PFSK-1 (cell line): ENCODE measurements around the gene SQSTM1.

ENCODE experiments used
- POLR2AphosphoS5 ChIP-seq: IDR thresholded peaks from 2 replicates; pipeline ENCODE4 v1.6.1; 2012; ENCODE audit warnings: low read depth, mild to moderate bottlenecking, control low read depth, low read length, moderate library complexity
- SIN3A ChIP-seq: IDR thresholded peaks from 2 replicates; pipeline ENCODE4 v1.6.1; 2012; ENCODE audit warnings: mild to moderate bottlenecking, low read length, moderate library complexity, borderline replicate concordance; ENCODE audit not compliant: insufficient read depth
- TAF1 ChIP-seq: IDR thresholded peaks from 2 replicates; pipeline ENCODE4 v1.6.1; 2012; ENCODE audit warnings: low read length, control low read depth, borderline replicate concordance; ENCODE audit not compliant: insufficient read depth
- TF ChIP-seq, protein P1 (sequence below), 2 experiments: IDR thresholded peaks; 2 replicates each; pipeline versions ENCODE4 v1.6.1 to v1.8.0; 2011 to 2012; ENCODE audit warnings: low read depth in 2 of 2, low read length in 2 of 2, control low read depth in 1 of 2, inconsistent platforms in 1 of 2, mild to moderate bottlenecking in 1 of 2, moderate library complexity in 1 of 2; ENCODE audit not compliant: insufficient read depth in 1 of 2

DNA sequence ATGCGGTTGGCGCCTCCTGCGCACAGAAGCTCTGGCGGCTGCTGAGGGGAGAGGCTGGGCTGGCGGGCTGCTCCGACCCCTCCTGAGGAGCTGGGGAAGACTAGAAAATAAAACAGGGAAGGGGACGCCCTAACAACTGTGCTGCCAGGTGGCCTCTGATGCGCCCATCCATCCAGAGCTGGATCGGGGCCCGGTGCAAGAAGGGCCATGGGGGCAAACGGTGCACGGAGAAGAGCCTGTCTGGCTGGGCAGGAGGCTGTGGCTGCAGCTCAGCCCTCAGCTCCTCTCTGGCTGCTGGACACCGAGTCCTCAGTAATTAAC lies 58.9 kb downstream of the SQSTM1 start:
- TF ChIP-seq, protein P1, sequence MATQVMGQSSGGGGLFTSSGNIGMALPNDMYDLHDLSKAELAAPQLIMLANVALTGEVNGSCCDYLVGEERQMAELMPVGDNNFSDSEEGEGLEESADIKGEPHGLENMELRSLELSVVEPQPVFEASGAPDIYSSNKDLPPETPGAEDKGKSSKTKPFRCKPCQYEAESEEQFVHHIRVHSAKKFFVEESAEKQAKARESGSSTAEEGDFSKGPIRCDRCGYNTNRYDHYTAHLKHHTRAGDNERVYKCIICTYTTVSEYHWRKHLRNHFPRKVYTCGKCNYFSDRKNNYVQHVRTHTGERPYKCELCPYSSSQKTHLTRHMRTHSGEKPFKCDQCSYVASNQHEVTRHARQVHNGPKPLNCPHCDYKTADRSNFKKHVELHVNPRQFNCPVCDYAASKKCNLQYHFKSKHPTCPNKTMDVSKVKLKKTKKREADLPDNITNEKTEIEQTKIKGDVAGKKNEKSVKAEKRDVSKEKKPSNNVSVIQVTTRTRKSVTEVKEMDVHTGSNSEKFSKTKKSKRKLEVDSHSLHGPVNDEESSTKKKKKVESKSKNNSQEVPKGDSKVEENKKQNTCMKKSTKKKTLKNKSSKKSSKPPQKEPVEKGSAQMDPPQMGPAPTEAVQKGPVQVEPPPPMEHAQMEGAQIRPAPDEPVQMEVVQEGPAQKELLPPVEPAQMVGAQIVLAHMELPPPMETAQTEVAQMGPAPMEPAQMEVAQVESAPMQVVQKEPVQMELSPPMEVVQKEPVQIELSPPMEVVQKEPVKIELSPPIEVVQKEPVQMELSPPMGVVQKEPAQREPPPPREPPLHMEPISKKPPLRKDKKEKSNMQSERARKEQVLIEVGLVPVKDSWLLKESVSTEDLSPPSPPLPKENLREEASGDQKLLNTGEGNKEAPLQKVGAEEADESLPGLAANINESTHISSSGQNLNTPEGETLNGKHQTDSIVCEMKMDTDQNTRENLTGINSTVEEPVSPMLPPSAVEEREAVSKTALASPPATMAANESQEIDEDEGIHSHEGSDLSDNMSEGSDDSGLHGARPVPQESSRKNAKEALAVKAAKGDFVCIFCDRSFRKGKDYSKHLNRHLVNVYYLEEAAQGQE (IDR thresholded peaks at IDR 0.05; ENCODE audit: insufficient read depth in 1 of 2, low read depth in 2 of 2, low read length in 2 of 2) = no peak
- TF ChIP-seq POLR2AphosphoS5 (no peak), TAF1 (no peak), SIN3A (no peak)
